H1 (cell line): ENCODE measurements around the gene LRRFIP1. TPM values are rescaled to one million over a fixed set of nuclear protein-coding genes. Genes with fewer than 3 reads are reported as not detected.

Experiments used
- ATF3 ChIP-seq: IDR thresholded peaks from 2 replicates; pipeline ENCODE4 v1.6.1; 2011; ENCODE audit warnings: low read depth, mild to moderate bottlenecking, low read length; ENCODE audit not compliant: insufficient read depth
- KDM1A ChIP-seq: fragments of 200-600, 300-600 bp; sonication (generic); IDR thresholded peaks from 2 replicates; pipeline ENCODE4 v1.7.1; 2016; ENCODE audit warnings: mild to moderate bottlenecking, low read length, borderline replicate concordance
- SIRT6 ChIP-seq: IDR thresholded peaks from one replicate; pipeline ENCODE4 v1.7.1; 2012; ENCODE audit warnings: low read length, inconsistent platforms
- SP2 ChIP-seq: IDR thresholded peaks from 2 replicates; pipeline ENCODE4 v1.6.1; 2012; ENCODE audit warnings: mild to moderate bottlenecking, low read length, inconsistent platforms
- polyA plus RNA-seq, 7 experiments: library from polyadenylated mRNA; depleted of rRNA in 3 of 7; stranded (reverse) in 5 of 7; unstranded in 2 of 7; fragments of >200 nt in 5 of 7; fragments of 200-250 nt in 2 of 7; gene quantifications; 1 replicate in 5 of 7; 2 replicates in 1 of 7; 4 replicates in 1 of 7; pipeline versions ENCODE4 v1.2.1 to v1.2.3, GENCODE V29; 2011 to 2013; ENCODE audit warnings: missing spikeins in 2 of 7, mixed read lengths in 2 of 7
- total RNA-seq: library from RNA; stranded (reverse); fragmentation: NEBNext Ultra II Directional; extraction: Animal tissue kit (Norgen Biotek cat#: 25700); gene quantifications from 2 replicates; pipeline ENCODE4 v1.2.1, GENCODE V29; 2021

LRRFIP1 gene
- total and polyA plus RNA-seq, 2 of the 8 experiments (the other 6 are each of a cell fraction or from before 2014, with no cell fraction given), result 12.1 to 75.8 TPM

- TF ChIP-seq KDM1A (no peak), SP2 (no peak), SIRT6 (no peak), ATF3 (no peak)
Observed at GRCh38 chr2:237661270-237661669, 33.9 kb downstream of the LRRFIP1 start (continued).
